Loucy (cell line): ENCODE data around the gene TTC21A.
A peak's percentile ranks its signal among the peaks of the same experiment; 100 is the strongest.

Experiments used
- H2AFZ ChIP-seq: fragments of 200-600 bp; sonication (generic); 2 replicates; pipeline ENCODE4 v1.6.0; 2016; ENCODE audit warnings: antibody characterized with exemption, mild to moderate bottlenecking, low read length, moderate library complexity
- H3F3A ChIP-seq: fragments of 200-600 bp; 2 replicates; pipeline ENCODE4 v1.6.0; 2016; ENCODE audit warnings: antibody characterized with exemption, low read depth, mild to moderate bottlenecking
- H3K27me3 ChIP-seq: fragments of 200-600 bp; sonication (generic); 2 replicates; pipeline ENCODE4 v1.6.1; 2014; ENCODE audit warnings: low read length, mild to moderate bottlenecking; ENCODE audit not compliant: insufficient read depth, poor library complexity, severe bottlenecking
- H3K36me3 ChIP-seq: fragments of 200-600 bp; sonication (generic); 2 replicates; pipeline ENCODE4 v1.6.1; 2016; ENCODE audit warnings: low read length; ENCODE audit not compliant: insufficient read depth
- H3K4me1 ChIP-seq: fragments of 200-600 bp; sonication (generic); 2 replicates; pipeline ENCODE4 v1.5.1; 2014; ENCODE audit warnings: low read length, mild to moderate bottlenecking; ENCODE audit not compliant: insufficient read depth, poor library complexity, severe bottlenecking
- H3K4me2 ChIP-seq: fragments of 200-600 bp; sonication (generic); 2 replicates; pipeline ENCODE4 v1.6.0; 2014; ENCODE audit warnings: antibody characterized with exemption, low read length, low read depth, mild to moderate bottlenecking; ENCODE audit not compliant: poor library complexity, severe bottlenecking
- H3K4me3 ChIP-seq: fragments of 200-600 bp; sonication (generic); 2 replicates; pipeline ENCODE4 v1.5.1; 2014; ENCODE audit warnings: low read length, mild to moderate bottlenecking, mixed read lengths; ENCODE audit not compliant: poor library complexity, severe bottlenecking
- H3K79me2 ChIP-seq: fragments of 200-600 bp; sonication (generic); 2 replicates; pipeline ENCODE4 v1.6.1; 2014; ENCODE audit warnings: low read length; ENCODE audit not compliant: insufficient read depth
- H3K9ac ChIP-seq: fragments of 200-600 bp; sonication (generic); 2 replicates; pipeline ENCODE4 v1.6.0; 2014; ENCODE audit warnings: mild to moderate bottlenecking, low read depth, low read length, moderate library complexity; ENCODE audit not compliant: poor library complexity, severe bottlenecking
- H3K9me2 ChIP-seq: fragments of 200-600 bp; sonication (generic); replicated peaks from 2 replicates; pipeline ENCODE4 v1.6.1; 2016; ENCODE audit warnings: low read depth, low read length, mixed read lengths
- H3K9me3 ChIP-seq: fragments of 200-600 bp; sonication (generic); 2 replicates; pipeline ENCODE4 v1.6.1; 2014; ENCODE audit warnings: mild to moderate bottlenecking, antibody characterized with exemption, low read length, low read depth; ENCODE audit not compliant: insufficient read depth
- H4K20me1 ChIP-seq: fragments of 200-600 bp; sonication (generic); 2 replicates; pipeline ENCODE4 v1.6.0; 2014; ENCODE audit warnings: antibody characterized with exemption, low read length, mild to moderate bottlenecking; ENCODE audit not compliant: insufficient read depth, poor library complexity, severe bottlenecking
- EZH2phosphoT487 ChIP-seq: fragments of 200-600 bp; IDR thresholded peaks from 2 replicates; pipeline ENCODE4 v1.6.1; 2018; ENCODE audit warnings: antibody characterized with exemption, mild to moderate bottlenecking, moderate library complexity, borderline replicate concordance
- TF ChIP-seq, protein P1 (sequence below): fragments of 200-600 bp; sonication (generic); conservative IDR thresholded peaks from 2 replicates; pipeline ENCODE4 v1.5.1; 2014; ENCODE audit warnings: mild to moderate bottlenecking, antibody characterized with exemption, low read length

TTC21A gene

GRCh38 chr3:39130693-39131265 is 23.3 kb downstream of the TTC21A start:
- H2AFZ ChIP-seq, result peak overlapping the region; percentile 53; the same call in 1 of the 2 replicates
- no peaks in the 10 kb centered on the region for H3K9me3 ChIP-seq
- no peaks in the 10 kb centered on the region for H3F3A ChIP-seq
- no peak overlapping the region for H3K4me2 ChIP-seq
- no peaks in the 10 kb centered on the region for H3K27me3 ChIP-seq
- TF ChIP-seq, protein P1, sequence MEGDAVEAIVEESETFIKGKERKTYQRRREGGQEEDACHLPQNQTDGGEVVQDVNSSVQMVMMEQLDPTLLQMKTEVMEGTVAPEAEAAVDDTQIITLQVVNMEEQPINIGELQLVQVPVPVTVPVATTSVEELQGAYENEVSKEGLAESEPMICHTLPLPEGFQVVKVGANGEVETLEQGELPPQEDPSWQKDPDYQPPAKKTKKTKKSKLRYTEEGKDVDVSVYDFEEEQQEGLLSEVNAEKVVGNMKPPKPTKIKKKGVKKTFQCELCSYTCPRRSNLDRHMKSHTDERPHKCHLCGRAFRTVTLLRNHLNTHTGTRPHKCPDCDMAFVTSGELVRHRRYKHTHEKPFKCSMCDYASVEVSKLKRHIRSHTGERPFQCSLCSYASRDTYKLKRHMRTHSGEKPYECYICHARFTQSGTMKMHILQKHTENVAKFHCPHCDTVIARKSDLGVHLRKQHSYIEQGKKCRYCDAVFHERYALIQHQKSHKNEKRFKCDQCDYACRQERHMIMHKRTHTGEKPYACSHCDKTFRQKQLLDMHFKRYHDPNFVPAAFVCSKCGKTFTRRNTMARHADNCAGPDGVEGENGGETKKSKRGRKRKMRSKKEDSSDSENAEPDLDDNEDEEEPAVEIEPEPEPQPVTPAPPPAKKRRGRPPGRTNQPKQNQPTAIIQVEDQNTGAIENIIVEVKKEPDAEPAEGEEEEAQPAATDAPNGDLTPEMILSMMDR, result no peak
- TF ChIP-seq EZH2phosphoT487, result no peak
- no peak overlapping the region for H3K4me3 ChIP-seq
- H3K36me3 ChIP-seq, result no peaks in the 10 kb centered on the region
- H3K9ac ChIP-seq, result no peak overlapping the region
- H3K9me2 ChIP-seq, result no peaks in the 10 kb centered on the region
- H3K4me1 ChIP-seq, result peaks cover 35% of the 10 kb centered on the region
- no peaks in the 10 kb centered on the region for H4K20me1 ChIP-seq
- no peaks in the 10 kb centered on the region for H3K79me2 ChIP-seq

- Histone ChIP-seq H3K79me2 (no peaks in the 10 kb centered on the region), H2AFZ (no peak overlapping the region), H3K9ac (no peak overlapping the region), H3K9me3 (no peaks in the 10 kb centered on the region), H3F3A (no peaks in the 10 kb centered on the region), H3K4me1 (peaks cover 27% of the 10 kb centered on the region), H3K36me3 (no peaks in the 10 kb centered on the region), H4K20me1 (no peaks in the 10 kb centered on the region), H3K4me3 (no peak overlapping the region), H3K4me2 (no peak overlapping the region), H3K9me2 (no peaks in the 10 kb centered on the region), H3K27me3 (no peaks in the 10 kb centered on the region)
- no peak for TF ChIP-seq EZH2phosphoT487
- TF ChIP-seq, protein P1, result no peak
Measured at GRCh38 chr3:39132096-39133092, 24.9 kb downstream of the TTC21A start.

- Histone ChIP-seq H3K4me2 (no peak overlapping the region), H3K9me2 (no peaks in the 10 kb centered on the region), H3K27me3 (no peaks in the 10 kb centered on the region), H3K36me3 (no peaks in the 10 kb centered on the region), H3K4me3 (no peak overlapping the region), H3K9me3 (no peaks in the 10 kb centered on the region), H3K79me2 (no peaks in the 10 kb centered on the region), H3K4me1 (peaks cover 20% of the 10 kb centered on the region), H2AFZ (no peak overlapping the region), H4K20me1 (no peaks in the 10 kb centered on the region), H3F3A (no peaks in the 10 kb centered on the region), H3K9ac (no peak overlapping the region)
- no peak for TF ChIP-seq EZH2phosphoT487
- TF ChIP-seq, protein P1, result no peak
Measured at GRCh38 chr3:39133093-39133490, 25.6 kb downstream of the TTC21A start.
